ENCODE results near the gene LPCAT1.

LPCAT1 gene

GRCh38 chr5:1474183-1474839 is 49.4 kb downstream of the LPCAT1 start:
- Histone ChIP-seq H3K27me3 (ENCODE audit: insufficient read depth, low read length, poor library complexity, severe bottlenecking) (no peaks in the 10 kb centered on the region), H3K9ac (ENCODE audit: low read depth, low read length, poor library complexity, severe bottlenecking) (no peak overlapping the region), H3F3A (ENCODE audit: low read depth) (no peaks in the 10 kb centered on the region), H3K9me3 (ENCODE audit: insufficient read depth, low read depth, low read length) (no peaks in the 10 kb centered on the region), H4K20me1 (ENCODE audit: insufficient read depth, low read length, poor library complexity, severe bottlenecking) (no peaks in the 10 kb centered on the region), H3K4me1 (ENCODE audit: insufficient read depth, low read length, poor library complexity, severe bottlenecking) (no peaks in the 10 kb centered on the region), H3K4me2 (ENCODE audit: low read depth, low read length, poor library complexity, severe bottlenecking) (no peak overlapping the region), H3K36me3 (ENCODE audit: insufficient read depth, low read length) (peaks cover 61% of the 10 kb centered on the region; the same call in 1 of the 2 replicates), H3K79me2 (ENCODE audit: insufficient read depth, low read length) (no peaks in the 10 kb centered on the region), H3K9me2 (replicated peaks; ENCODE audit: low read depth, low read length) (no peaks in the 10 kb centered on the region), H3K4me3 (ENCODE audit: low read length, poor library complexity, severe bottlenecking) (no peak overlapping the region), H2AFZ (ENCODE audit: low read length) (no peak overlapping the region)
- TF ChIP-seq EZH2phosphoT487 (IDR thresholded peaks at IDR 0.05; ENCODE audit: borderline replicate concordance) (no peak), CTCF (conservative IDR thresholded peaks at IDR 0.05; ENCODE audit: low read length) (no peak)

GRCh38 chr5:1473746-1474145 is 50.0 kb downstream of the LPCAT1 start:
- no peak overlapping the region for H3K4me3 ChIP-seq (ENCODE audit: low read length, poor library complexity, severe bottlenecking)
- no peaks in the 10 kb centered on the region for H3K79me2 ChIP-seq (ENCODE audit: insufficient read depth, low read length)
- no peak overlapping the region for H3K4me2 ChIP-seq (ENCODE audit: low read depth, low read length, poor library complexity, severe bottlenecking)
- no peak overlapping the region for H2AFZ ChIP-seq (ENCODE audit: low read length)
- H3F3A ChIP-seq (ENCODE audit: low read depth): no peaks in the 10 kb centered on the region
- H3K27me3 ChIP-seq (ENCODE audit: insufficient read depth, low read length, poor library complexity, severe bottlenecking): no peaks in the 10 kb centered on the region
- H3K9me2 ChIP-seq (replicated peaks; ENCODE audit: low read depth, low read length): no peaks in the 10 kb centered on the region
- peaks cover 56% of the 10 kb centered on the region; the same call in 1 of the 2 replicates for H3K36me3 ChIP-seq (ENCODE audit: insufficient read depth, low read length)
- H3K4me1 ChIP-seq (ENCODE audit: insufficient read depth, low read length, poor library complexity, severe bottlenecking): no peaks in the 10 kb centered on the region
- no peak overlapping the region for H3K9ac ChIP-seq (ENCODE audit: low read depth, low read length, poor library complexity, severe bottlenecking)
- no peaks in the 10 kb centered on the region for H4K20me1 ChIP-seq (ENCODE audit: insufficient read depth, low read length, poor library complexity, severe bottlenecking)
- H3K9me3 ChIP-seq (ENCODE audit: insufficient read depth, low read depth, low read length): no peaks in the 10 kb centered on the region
- no peak for TF ChIP-seq CTCF (conservative IDR thresholded peaks at IDR 0.05; ENCODE audit: low read length)
- no peak for TF ChIP-seq EZH2phosphoT487 (IDR thresholded peaks at IDR 0.05; ENCODE audit: borderline replicate concordance)

- Histone ChIP-seq H3K27me3 (ENCODE audit: insufficient read depth, low read length, poor library complexity, severe bottlenecking) (no peaks in the 10 kb centered on the region), H3K36me3 (ENCODE audit: insufficient read depth, low read length) (peaks cover 49% of the 10 kb centered on the region; the same call in 1 of the 2 replicates), H3K4me1 (ENCODE audit: insufficient read depth, low read length, poor library complexity, severe bottlenecking) (no peaks in the 10 kb centered on the region)
Measured at GRCh38 chr5:1472964-1473628, 50.7 kb downstream of the LPCAT1 start.

More at GRCh38 chr5:1472964-1473628, 50.7 kb downstream of the LPCAT1 start:
- H3K4me2 ChIP-seq (ENCODE audit: low read depth, low read length, poor library complexity, severe bottlenecking): no peak overlapping the region
- TF ChIP-seq CTCF (conservative IDR thresholded peaks at IDR 0.05; ENCODE audit: low read length) (no peak), EZH2phosphoT487 (IDR thresholded peaks at IDR 0.05; ENCODE audit: borderline replicate concordance) (no peak)
- H3F3A ChIP-seq (ENCODE audit: low read depth): no peaks in the 10 kb centered on the region
- no peak overlapping the region for H3K4me3 ChIP-seq (ENCODE audit: low read length, poor library complexity, severe bottlenecking)
- no peaks in the 10 kb centered on the region for H4K20me1 ChIP-seq (ENCODE audit: insufficient read depth, low read length, poor library complexity, severe bottlenecking)
- H3K9me3 ChIP-seq (ENCODE audit: insufficient read depth, low read depth, low read length): no peaks in the 10 kb centered on the region
- H3K79me2 ChIP-seq (ENCODE audit: insufficient read depth, low read length): no peaks in the 10 kb centered on the region
- no peak overlapping the region for H2AFZ ChIP-seq (ENCODE audit: low read length)
- H3K9me2 ChIP-seq (replicated peaks; ENCODE audit: low read depth, low read length): no peaks in the 10 kb centered on the region
- no peak overlapping the region for H3K9ac ChIP-seq (ENCODE audit: low read depth, low read length, poor library complexity, severe bottlenecking)

All from Loucy (cell line).